ENCODE measurements around the gene BCL2.

BCL2 gene

DNA sequence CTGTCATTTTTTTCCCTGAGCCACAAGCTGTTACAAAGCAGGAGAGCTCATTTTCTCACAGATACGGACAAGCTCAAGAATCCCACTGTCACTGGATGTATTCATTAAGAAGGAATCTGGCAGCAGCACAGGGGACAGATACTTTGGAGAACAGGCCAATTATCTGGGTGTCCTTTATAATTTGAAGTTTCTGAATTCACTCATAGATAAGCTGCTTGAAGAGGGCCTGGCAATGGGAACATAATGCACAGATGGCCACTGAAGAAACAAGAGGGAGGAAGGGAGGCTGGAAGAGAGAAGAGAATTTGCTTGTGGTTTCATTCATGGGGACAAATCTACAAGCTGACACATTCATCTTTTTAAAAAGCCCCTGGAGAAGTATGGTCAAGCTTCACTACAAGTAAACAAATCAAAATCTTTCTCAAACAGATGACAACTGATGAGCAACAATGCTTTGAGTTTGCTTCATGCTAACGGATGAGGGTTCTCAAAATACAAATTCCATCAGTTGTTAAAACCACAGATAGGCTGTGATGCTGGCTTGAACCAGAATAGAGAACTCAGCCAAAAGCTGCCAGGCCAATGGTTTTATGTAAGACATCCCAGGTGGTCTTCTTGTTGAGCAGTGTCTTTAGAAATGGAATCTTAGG, 11.9 kb downstream of the BCL2 start:
- Mint-ChIP-seq H3K36me3 (ENCODE audit: low read depth) (peaks cover 54% of the 10 kb centered on the region), H3K4me3 (no peak overlapping the region), H3K27ac (no peak overlapping the region), H3K4me1 (ENCODE audit: low read depth) (peaks cover 73% of the 10 kb centered on the region), H3K27me3 (ENCODE audit: low read depth) (no peaks in the 10 kb centered on the region), H3K9me3 (no peaks in the 10 kb centered on the region)

DNA sequence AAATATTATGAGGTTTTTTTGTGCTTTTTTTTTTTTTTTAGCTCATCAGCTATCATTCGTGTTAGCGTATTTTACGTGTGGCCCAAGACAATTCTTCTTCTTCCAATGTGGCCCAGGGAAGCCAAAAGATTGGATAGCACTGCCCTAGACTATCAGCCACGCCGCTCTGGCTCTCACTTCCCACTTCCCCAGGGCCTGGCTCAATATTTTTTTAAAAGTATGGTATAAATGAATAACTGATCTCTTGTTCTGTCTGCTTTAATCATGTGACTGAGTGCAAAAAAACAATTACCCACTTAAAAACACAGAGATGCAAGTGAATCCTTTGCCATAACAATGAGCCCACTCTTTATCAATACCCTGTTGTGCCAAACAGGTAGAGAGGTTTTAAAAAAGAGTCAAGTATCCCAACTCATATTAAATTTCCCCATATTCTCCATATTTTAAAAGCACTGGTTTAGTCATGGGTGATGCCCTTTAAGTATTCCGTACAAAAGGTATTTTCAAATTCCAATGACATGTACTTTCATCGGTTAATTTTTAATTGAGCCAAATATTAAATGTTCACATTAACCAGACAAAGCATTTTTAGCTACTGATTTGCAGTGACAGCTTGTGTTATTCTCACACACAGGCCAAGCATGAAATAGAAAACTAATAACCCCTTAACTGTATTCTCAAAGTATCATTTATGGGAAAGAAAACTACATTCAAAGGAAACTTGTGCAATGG, 12.6 kb downstream of the BCL2 start:
- Mint-ChIP-seq H3K27ac (no peak overlapping the region), H3K4me3 (no peak overlapping the region), H3K36me3 (ENCODE audit: low read depth) (peaks cover 61% of the 10 kb centered on the region), H3K27me3 (ENCODE audit: low read depth) (no peaks in the 10 kb centered on the region), H3K4me1 (ENCODE audit: low read depth) (peaks cover 74% of the 10 kb centered on the region), H3K9me3 (no peaks in the 10 kb centered on the region)

- peaks cover 60% of the 10 kb centered on the region for H3K36me3 Mint-ChIP-seq (ENCODE audit: low read depth)
Measured at GRCh38 chr18:63306249-63306648, 13.3 kb downstream of the BCL2 start.

GRCh38 chr18:63303547-63303946, 16.0 kb downstream of the BCL2 start:
- peaks cover 72% of the 10 kb centered on the region for H3K36me3 Mint-ChIP-seq (ENCODE audit: low read depth)
- peak overlapping the region; percentile 27 for H3K4me3 Mint-ChIP-seq
- no peaks in the 10 kb centered on the region for H3K9me3 Mint-ChIP-seq
- no peaks in the 10 kb centered on the region for H3K27me3 Mint-ChIP-seq (ENCODE audit: low read depth)
- H3K27ac Mint-ChIP-seq, result peak overlapping the region; percentile 65
- peaks cover 82% of the 10 kb centered on the region for H3K4me1 Mint-ChIP-seq (ENCODE audit: low read depth)

More at GRCh38 chr18:63306249-63306648, 13.3 kb downstream of the BCL2 start:
- peaks cover 74% of the 10 kb centered on the region for H3K4me1 Mint-ChIP-seq (ENCODE audit: low read depth)
- peak overlapping the region; percentile 8 for H3K4me3 Mint-ChIP-seq
- H3K9me3 Mint-ChIP-seq, result no peaks in the 10 kb centered on the region
- H3K27ac Mint-ChIP-seq, result no peak overlapping the region
- H3K27me3 Mint-ChIP-seq (ENCODE audit: low read depth), result no peaks in the 10 kb centered on the region

GRCh38 chr18:63302636-63303405, 16.7 kb downstream of the BCL2 start:
- peak overlapping the region; percentile 85 for H3K27ac Mint-ChIP-seq
- H3K9me3 Mint-ChIP-seq, result no peaks in the 10 kb centered on the region
- H3K36me3 Mint-ChIP-seq (ENCODE audit: low read depth), result peaks cover 72% of the 10 kb centered on the region
- peaks cover 82% of the 10 kb centered on the region for H3K4me1 Mint-ChIP-seq (ENCODE audit: low read depth)
- peak overlapping the region; percentile 55 for H3K4me3 Mint-ChIP-seq
- no peaks in the 10 kb centered on the region for H3K27me3 Mint-ChIP-seq (ENCODE audit: low read depth)

DNA sequence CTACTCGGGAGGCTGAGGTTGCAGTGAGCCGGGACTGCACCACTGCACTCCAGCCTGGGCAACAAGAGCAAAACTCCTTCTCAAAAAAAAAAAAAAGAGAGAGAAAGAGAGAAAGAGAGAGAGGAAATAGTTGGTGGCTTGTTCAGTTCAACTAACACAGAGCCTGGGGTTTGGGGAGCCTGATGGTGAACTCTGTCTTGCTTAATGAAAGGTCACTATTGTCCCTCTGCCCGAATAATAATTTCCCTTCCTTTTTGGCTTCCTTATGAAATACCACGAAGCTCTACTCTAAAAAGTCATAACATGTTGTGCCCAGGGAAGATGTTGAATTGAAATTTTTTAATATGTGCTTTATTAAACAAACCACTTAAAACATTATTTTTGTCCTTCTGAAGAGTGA, 17.3 kb downstream of the BCL2 start:
- H3K4me3 Mint-ChIP-seq, result peak overlapping the region; percentile 55
- H3K36me3 Mint-ChIP-seq (ENCODE audit: low read depth), result peaks cover 74% of the 10 kb centered on the region
- peak overlapping the region; percentile 85 for H3K27ac Mint-ChIP-seq
- H3K27me3 Mint-ChIP-seq (ENCODE audit: low read depth), result no peaks in the 10 kb centered on the region
- H3K9me3 Mint-ChIP-seq, result no peaks in the 10 kb centered on the region
- peaks cover 81% of the 10 kb centered on the region for H3K4me1 Mint-ChIP-seq (ENCODE audit: low read depth)

DNA sequence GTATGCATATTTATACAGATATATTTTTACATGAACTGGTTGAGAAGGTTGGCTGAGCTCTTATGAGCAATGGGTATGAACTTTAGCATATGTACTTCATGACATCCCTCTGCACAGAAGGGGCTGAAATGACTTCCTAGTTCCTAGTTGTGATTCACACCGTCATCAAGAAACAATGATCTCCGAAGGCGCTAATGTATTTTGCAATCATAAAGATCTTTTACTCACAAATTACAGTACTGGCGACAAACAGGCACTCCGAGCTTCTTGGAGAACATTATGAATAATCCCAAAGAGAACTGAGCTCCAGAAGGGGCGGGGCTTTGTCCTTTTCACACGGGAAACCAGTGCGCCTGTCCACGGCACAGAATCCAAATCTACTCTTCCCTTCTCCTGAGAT, 18.1 kb downstream of the BCL2 start:
- Mint-ChIP-seq H3K27me3 (ENCODE audit: low read depth) (no peaks in the 10 kb centered on the region), H3K4me3 (peak overlapping the region; percentile 55), H3K9me3 (no peaks in the 10 kb centered on the region), H3K36me3 (ENCODE audit: low read depth) (peaks cover 71% of the 10 kb centered on the region), H3K4me1 (ENCODE audit: low read depth) (peaks cover 77% of the 10 kb centered on the region), H3K27ac (peak overlapping the region; percentile 62)

GRCh38 chr18:63299837-63300745, 19.5 kb downstream of the BCL2 start:
- H3K4me1 Mint-ChIP-seq (ENCODE audit: low read depth), result peaks cover 79% of the 10 kb centered on the region
- H3K36me3 Mint-ChIP-seq (ENCODE audit: low read depth), result peaks cover 73% of the 10 kb centered on the region
- no peaks in the 10 kb centered on the region for H3K27me3 Mint-ChIP-seq (ENCODE audit: low read depth)
- peak overlapping the region; percentile 73 for H3K4me3 Mint-ChIP-seq
- peak overlapping the region; percentile 91 for H3K27ac Mint-ChIP-seq
- no peaks in the 10 kb centered on the region for H3K9me3 Mint-ChIP-seq

GRCh38 chr18:63298400-63299365, 20.9 kb downstream of the BCL2 start:
- H3K4me3 Mint-ChIP-seq, result peak overlapping the region; percentile 73
- peaks cover 74% of the 10 kb centered on the region for H3K4me1 Mint-ChIP-seq (ENCODE audit: low read depth)
- no peaks in the 10 kb centered on the region for H3K27me3 Mint-ChIP-seq (ENCODE audit: low read depth)
- H3K9me3 Mint-ChIP-seq, result no peaks in the 10 kb centered on the region
- peaks cover 69% of the 10 kb centered on the region for H3K36me3 Mint-ChIP-seq (ENCODE audit: low read depth)
- peak overlapping the region; percentile 91 for H3K27ac Mint-ChIP-seq

- no peaks in the 10 kb centered on the region for H3K27me3 Mint-ChIP-seq (ENCODE audit: low read depth)
- H3K36me3 Mint-ChIP-seq (ENCODE audit: low read depth), result peaks cover 74% of the 10 kb centered on the region
- H3K9me3 Mint-ChIP-seq, result no peaks in the 10 kb centered on the region
- peaks cover 77% of the 10 kb centered on the region for H3K4me1 Mint-ChIP-seq (ENCODE audit: low read depth)
- H3K4me3 Mint-ChIP-seq, result peak overlapping the region; percentile 64
- peak overlapping the region; percentile 91 for H3K27ac Mint-ChIP-seq
Measured at GRCh38 chr18:63297687-63298399, 21.7 kb downstream of the BCL2 start.

DNA sequence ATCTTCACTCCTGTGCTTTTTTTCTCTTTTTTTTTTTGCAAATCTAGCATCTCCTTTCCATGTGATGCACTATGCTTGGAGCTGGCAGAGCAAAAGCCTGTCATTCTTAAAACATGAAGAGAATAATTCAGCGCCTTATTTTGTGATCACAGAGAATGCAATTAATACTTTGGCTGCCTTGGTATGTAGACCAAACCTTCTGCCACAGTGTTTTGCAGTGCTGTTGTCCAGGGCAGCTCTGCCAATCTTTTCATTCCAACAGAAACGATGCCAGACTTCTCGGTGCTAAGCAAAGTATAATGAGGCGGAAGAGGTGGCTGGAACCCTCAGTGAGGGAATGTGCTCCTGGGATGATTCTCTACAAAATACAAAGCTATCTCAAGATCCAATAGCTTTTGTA, 25.6 kb downstream of the BCL2 start:
- Mint-ChIP-seq H3K27me3 (ENCODE audit: low read depth) (no peaks in the 10 kb centered on the region), H3K36me3 (ENCODE audit: low read depth) (peaks cover 51% of the 10 kb centered on the region), H3K4me1 (ENCODE audit: low read depth) (peaks cover 68% of the 10 kb centered on the region), H3K4me3 (peak overlapping the region; percentile 60), H3K27ac (peak overlapping the region; percentile 52), H3K9me3 (no peaks in the 10 kb centered on the region)

GRCh38 chr18:63292831-63293683, 26.5 kb downstream of the BCL2 start:
- no peaks in the 10 kb centered on the region for H3K9me3 Mint-ChIP-seq
- H3K27me3 Mint-ChIP-seq (ENCODE audit: low read depth), result no peaks in the 10 kb centered on the region
- peak overlapping the region; percentile 44 for H3K4me3 Mint-ChIP-seq
- H3K36me3 Mint-ChIP-seq (ENCODE audit: low read depth), result peaks cover 45% of the 10 kb centered on the region
- peaks cover 59% of the 10 kb centered on the region for H3K4me1 Mint-ChIP-seq (ENCODE audit: low read depth)
- peak overlapping the region; percentile 9 for H3K27ac Mint-ChIP-seq
